Measurements from ENCODE around the gene KLF9.

KLF9 gene

GRCh38 chr9:70367305-70367930 is 47.0 kb downstream of the KLF9 start:
- no peak for DNase-seq (ENCODE audit: low read depth in 2 of 2)

- no peak for DNase-seq (ENCODE audit: low read depth in 2 of 2)
These were observed 50.7 kb downstream of the KLF9 start for GRCh38 chr9:70363760-70364159.

DNA sequence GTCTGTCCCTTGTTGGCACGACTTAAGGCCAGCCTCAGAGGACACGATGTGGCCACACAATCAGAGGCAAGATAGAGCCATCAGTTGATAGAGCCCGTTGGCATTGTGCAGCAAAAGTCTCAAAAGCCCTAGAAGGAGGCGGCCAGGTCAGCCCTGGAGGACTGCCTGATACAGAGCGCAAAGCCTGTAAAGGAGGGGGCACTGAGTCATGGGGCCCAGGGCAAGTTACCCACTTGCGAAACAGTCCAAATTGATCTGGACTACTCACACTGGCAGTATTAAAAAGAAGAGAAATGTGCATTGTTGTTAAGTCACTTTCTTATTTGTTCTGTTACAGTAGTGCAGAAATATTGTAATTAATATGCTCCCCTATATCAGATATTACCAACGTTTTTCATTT is 51.5 kb downstream of the KLF9 start:
- DNase-seq (ENCODE audit: low read depth in 2 of 2), result no peak

- DNase-seq (ENCODE audit: low read depth in 2 of 2), result no peak
These were observed 58.7 kb downstream of the KLF9 start for GRCh38 chr9:70355801-70356200.

- DNase-seq (ENCODE audit: low read depth in 2 of 2), result no peak
These were observed 61.7 kb downstream of the KLF9 start for GRCh38 chr9:70352802-70353201.

GRCh38 chr9:70352356-70352755 is 62.1 kb downstream of the KLF9 start:
- no peak for DNase-seq (ENCODE audit: low read depth in 2 of 2)

- DNase-seq (ENCODE audit: low read depth in 2 of 2), result no peak
These were observed 67.4 kb downstream of the KLF9 start for GRCh38 chr9:70347046-70347445.

- DNase-seq (ENCODE audit: low read depth in 2 of 2), result no peak
These were observed 73.9 kb downstream of the KLF9 start for GRCh38 chr9:70340572-70340971.
